Renal cortex interstitium (tissue), 11 donors: ENCODE measurements around the gene ARID1B. TPM values are rescaled to one million over a fixed set of nuclear protein-coding genes. Genes with fewer than 3 reads are reported as not detected.
"Not testable (repeated sequence)": the region's sequence is repeated elsewhere in the genome, so short reads cannot be mapped to it uniquely, and the experiment has no call there.

Source experiments
- DNase-seq, 11 donors: peaks; one replicate each; pipeline ENCODE4 v3.0.0-alpha.2; 2013; ENCODE audit warnings: low read depth in 9 of 11, low spot score in 4 of 11; ENCODE audit errors: extremely low read depth in 1 of 11
- polyA plus RNA-seq, 3 donors: library from polyadenylated mRNA; unstranded; fragments of 120-200 nt; gene quantifications; one replicate each; pipeline ENCODE4 v1.2.1, GENCODE V29; 2013; ENCODE audit not compliant: insufficient read length in 3 of 3

The ARID1B gene
- polyA plus RNA-seq, 3 donors, result 74.6 to 84.5 (median 76.8) TPM

- no peak for DNase-seq
Measured at GRCh38 chr6:157135691-157136090, 358.5 kb downstream of the ARID1B start.

- DNase-seq, result no peak
Measured at GRCh38 chr6:157137501-157137900, 360.3 kb downstream of the ARID1B start.

GRCh38 chr6:157139054-157139708 is 362.0 kb downstream of the ARID1B start:
- DNase-seq, result no peak

- no peak for DNase-seq
Measured at GRCh38 chr6:157143171-157143889, 366.2 kb downstream of the ARID1B start.

GRCh38 chr6:157143890-157144798 is 367.0 kb downstream of the ARID1B start:
- no peak for DNase-seq

GRCh38 chr6:157144859-157145568 is 367.8 kb downstream of the ARID1B start:
- no peak for DNase-seq

- DNase-seq, result no peak
Measured at GRCh38 chr6:157145656-157146285, 368.6 kb downstream of the ARID1B start.

GRCh38 chr6:157147054-157148026 is 370.2 kb downstream of the ARID1B start:
- DNase-seq, result not testable (repeated sequence)

- peak in 1 of 11 donors; percentile 38 for DNase-seq
Measured at GRCh38 chr6:157148391-157149323, 371.5 kb downstream of the ARID1B start.

- DNase-seq, result no peak
Measured at GRCh38 chr6:157150076-157150475, 372.9 kb downstream of the ARID1B start.

- DNase-seq, result no peak
Measured at GRCh38 chr6:157151029-157151428, 373.9 kb downstream of the ARID1B start.

- DNase-seq, result no peak
Measured at GRCh38 chr6:157151989-157152388, 374.8 kb downstream of the ARID1B start.

GRCh38 chr6:157152556-157152955 is 375.4 kb downstream of the ARID1B start:
- DNase-seq, result no peak

- no peak for DNase-seq
Measured at GRCh38 chr6:157155804-157156203, 378.6 kb downstream of the ARID1B start.

- DNase-seq, result no peak
Measured at GRCh38 chr6:157157258-157157657, 380.1 kb downstream of the ARID1B start.

- DNase-seq, result no peak
Measured at GRCh38 chr6:157158456-157158855, 381.3 kb downstream of the ARID1B start.
